GM23338 (cell line): ENCODE measurements around the gene DNAL4. TPM values are rescaled to one million over a fixed set of nuclear protein-coding genes. Genes with fewer than 3 reads are reported as not detected.

ENCODE experiments used
- ATAC-seq: fragments of 200-7000 bp; cut with Tn5 transposase; 3 replicates; pipeline ENCODE4 v1.9.1; 2020
- DNase-seq: peaks from one replicate; pipeline ENCODE4 v3.0.0-alpha.2; 2015; ENCODE audit warnings: low spot score
- H2AFZ ChIP-seq: fragments of 200-600 bp; sonication (generic); 2 replicates; pipeline ENCODE4 v1.8.0; 2016; ENCODE audit warnings: antibody characterized with exemption, mild to moderate bottlenecking, moderate library complexity
- H3F3A ChIP-seq: fragments of 200-600 bp; sonication (generic); replicated peaks from 2 replicates; pipeline ENCODE4 v1.8.0; 2017; ENCODE audit warnings: antibody characterized with exemption, mixed run types, low read depth
- H3K27ac ChIP-seq: fragments of 200-600 bp; sonication (generic); 2 replicates; pipeline ENCODE4 v1.6.1; 2016; ENCODE audit warnings: low read depth
- H3K27me3 ChIP-seq: fragments of 200-600 bp; sonication (generic); 2 replicates; pipeline ENCODE4 v1.8.0; 2016; ENCODE audit warnings: mild to moderate bottlenecking, mixed run types, moderate library complexity; ENCODE audit not compliant: insufficient read depth
- H3K36me3 ChIP-seq: fragments of 200-600 bp; sonication (generic); 2 replicates; pipeline ENCODE4 v1.8.0; 2016; ENCODE audit warnings: mild to moderate bottlenecking; ENCODE audit not compliant: insufficient read depth
- H3K4me1 ChIP-seq: fragments of 200-600 bp; sonication (generic); 2 replicates; pipeline ENCODE4 v1.8.0; 2016; ENCODE audit warnings: mild to moderate bottlenecking, moderate library complexity; ENCODE audit not compliant: insufficient read depth
- H3K4me2 ChIP-seq: fragments of 200-600 bp; sonication (generic); 2 replicates; pipeline ENCODE4 v1.7.1; 2017; ENCODE audit warnings: mixed run types
- H3K4me3 ChIP-seq: fragments of 200-600 bp; sonication (generic); 2 replicates; pipeline ENCODE4 v1.6.1; 2016; ENCODE audit warnings: mixed run types
- H3K79me2 ChIP-seq: fragments of 200-600 bp; sonication (generic); replicated peaks from 2 replicates; pipeline ENCODE4 v1.8.0; 2017; ENCODE audit warnings: mild to moderate bottlenecking; ENCODE audit not compliant: insufficient read depth
- H3K9me2 ChIP-seq: fragments of 200-600 bp; sonication (generic); 2 replicates; pipeline ENCODE4 v1.8.0; 2017; ENCODE audit not compliant: insufficient read depth
- H4K20me1 ChIP-seq: fragments of 200-600 bp; sonication (generic); replicated peaks from 2 replicates; pipeline ENCODE4 v1.8.0; 2017; ENCODE audit warnings: mild to moderate bottlenecking; ENCODE audit not compliant: insufficient read depth
- H3K27ac Mint-ChIP-seq: 2 replicates; pipeline ENCODE4 v1.8.0; 2020; ENCODE audit warnings: inconsistent platforms, mild to moderate bottlenecking, moderate library complexity, mixed read lengths
- H3K27me3 Mint-ChIP-seq: 3 replicates; pipeline ENCODE4 v1.8.0; 2022; ENCODE audit warnings: low read depth, mild to moderate bottlenecking, moderate library complexity, mixed read lengths, inconsistent platforms; ENCODE audit not compliant: insufficient read depth, poor library complexity
- H3K36me3 Mint-ChIP-seq: 3 replicates; pipeline ENCODE4 v1.8.0; 2021; ENCODE audit warnings: low read depth, mild to moderate bottlenecking, inconsistent platforms, moderate library complexity, mixed read lengths
- H3K4me1 Mint-ChIP-seq: 3 replicates; pipeline ENCODE4 v1.8.0; 2020; ENCODE audit warnings: mild to moderate bottlenecking, inconsistent platforms, mixed read lengths
- H3K4me3 Mint-ChIP-seq: 3 replicates; pipeline ENCODE4 v1.8.0; 2021; ENCODE audit warnings: moderate library complexity, mild to moderate bottlenecking, inconsistent platforms, mixed read lengths
- H3K9me3 Mint-ChIP-seq: 3 replicates; pipeline ENCODE4 v1.8.0; 2020; ENCODE audit warnings: moderate library complexity, mild to moderate bottlenecking, inconsistent platforms, mixed read lengths
- CREB1 ChIP-seq: fragments of 250-450 bp; sonication (Bioruptor Pico); IDR thresholded peaks from 2 replicates; pipeline ENCODE4 v1.5.0; 2020; ENCODE audit warnings: low read depth, mild to moderate bottlenecking, moderate library complexity
- EZH2 ChIP-seq: fragments of 200-600 bp; sonication (generic); IDR thresholded peaks from one replicate; pipeline ENCODE4 v1.8.0; 2017; ENCODE audit warnings: antibody characterized with exemption, mild to moderate bottlenecking, low read depth; ENCODE audit not compliant: unreplicated experiment
- EZH2phosphoT487 ChIP-seq: fragments of 200-600 bp; sonication (generic); IDR thresholded peaks from one replicate; pipeline ENCODE4 v1.8.1; 2018; ENCODE audit warnings: antibody characterized with exemption; ENCODE audit not compliant: unreplicated experiment
- JUNB ChIP-seq: IDR thresholded peaks from one replicate; pipeline ENCODE4 v1.6.1; 2016; ENCODE audit warnings: antibody characterized with exemption; ENCODE audit not compliant: unreplicated experiment
- NANOG ChIP-seq: IDR thresholded peaks from 2 replicates; pipeline ENCODE4 v1.6.1; 2016; ENCODE audit warnings: antibody characterized with exemption, borderline replicate concordance
- POLR2AphosphoS5 ChIP-seq: IDR thresholded peaks from 2 replicates; pipeline ENCODE4 v1.6.1; 2016; ENCODE audit warnings: antibody characterized with exemption, low read depth
- STAT1 ChIP-seq: IDR thresholded peaks from one replicate; pipeline ENCODE4 v1.6.1; 2016; ENCODE audit warnings: antibody characterized with exemption; ENCODE audit not compliant: unreplicated experiment
- ZNF114 ChIP-seq: fragments of 250-450 bp; sonication (Bioruptor Pico); IDR thresholded peaks from 2 replicates; pipeline ENCODE4 v1.5.0; 2020; ENCODE audit warnings: mild to moderate bottlenecking, moderate library complexity
- ZNF331 ChIP-seq: fragments of 250-450 bp; sonication (Bioruptor Pico); IDR thresholded peaks from 2 replicates; pipeline ENCODE4 v1.5.0; 2020; ENCODE audit warnings: low read depth, mild to moderate bottlenecking, moderate library complexity
- polyA plus RNA-seq: library from polyadenylated mRNA; unstranded; fragments of >200 nt; fragmentation: Nextera tagmentation; extraction: Ambion mirVana; gene quantifications from 2 replicates; pipeline ENCODE4 v1.2.1, GENCODE V29; 2016
- total RNA-seq: library from RNA; depleted of rRNA; stranded (reverse); fragments of >200 nt; shearing (Covaris generic); gene quantifications from 2 replicates; pipeline ENCODE4 v1.2.3, GENCODE V29; 2014
- TF ChIP-seq, protein P1 (sequence below), 2 experiments: fragments of 200-600 bp in 1 of 2; sonication (generic) in 1 of 2; conservative IDR thresholded peaks; 2 replicates each; pipeline versions ENCODE4 v1.5.1 to v1.6.1; 2016 to 2017; ENCODE audit warnings: antibody characterized with exemption in 2 of 2, low read depth in 2 of 2, mild to moderate bottlenecking in 2 of 2, moderate library complexity in 1 of 2
- TF ChIP-seq, protein P2 (sequence below): IDR thresholded peaks from one replicate; pipeline ENCODE4 v1.6.1; 2018; ENCODE audit warnings: antibody characterized with exemption; ENCODE audit not compliant: unreplicated experiment
- TF ChIP-seq, protein P3 (sequence below): IDR thresholded peaks from 2 replicates; pipeline ENCODE4 v1.6.1; 2016; ENCODE audit warnings: antibody characterized with exemption
- TF ChIP-seq, protein P4 (sequence below): fragments of 250-450 bp; sonication (Bioruptor Pico); IDR thresholded peaks from 2 replicates; pipeline ENCODE4 v1.5.0; 2020; ENCODE audit warnings: mild to moderate bottlenecking, moderate library complexity

DNAL4 gene
- total and polyA plus RNA-seq, 2 experiments from 2014 or later = 9.3 to 10.0 TPM

DNA sequence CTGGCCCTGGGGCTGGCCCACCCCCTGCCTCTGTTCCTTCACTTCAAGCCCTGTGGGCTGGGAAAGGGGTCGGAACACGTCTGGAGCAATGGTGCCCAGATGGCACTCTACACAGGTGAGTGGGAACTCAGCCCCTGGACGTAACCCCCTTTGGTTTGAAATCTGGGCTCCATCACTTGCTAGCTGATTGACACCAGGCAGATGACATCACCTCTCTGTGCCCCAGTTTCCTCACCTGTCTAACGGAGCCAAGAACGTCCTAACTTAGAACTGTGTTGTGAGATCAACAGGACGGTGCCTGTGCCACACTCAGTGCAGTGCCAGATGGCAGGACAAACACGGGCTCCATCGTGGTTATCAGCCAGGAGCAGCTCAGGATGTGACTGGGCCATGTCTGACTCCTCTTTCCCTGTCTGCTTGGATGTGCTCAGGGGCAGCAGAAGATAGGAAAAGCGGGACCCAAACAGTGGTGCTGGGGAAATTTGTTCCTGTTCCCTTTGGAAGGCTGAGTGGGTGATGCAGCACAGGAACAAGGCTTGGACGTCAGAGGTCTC, 25.5 kb upstream of the DNAL4 start:
- Mint-ChIP-seq H3K4me3 (no peak overlapping the region), H3K36me3 (no peaks in the 10 kb centered on the region), H3K27ac (no peak overlapping the region), H3K9me3 (no peaks in the 10 kb centered on the region), H3K4me1 (peaks cover 4% of the 10 kb centered on the region), H3K27me3 (peaks cover 14% of the 10 kb centered on the region)
- Histone ChIP-seq H3K27me3 (no peaks in the 10 kb centered on the region), H3K4me1 (no peaks in the 10 kb centered on the region), H3K27ac (no peak overlapping the region), H3K4me2 (no peak overlapping the region), H3F3A (no peaks in the 10 kb centered on the region), H3K79me2 (no peaks in the 10 kb centered on the region), H3K4me3 (no peak overlapping the region), H4K20me1 (no peaks in the 10 kb centered on the region; the same call in 1 of the 2 replicates), H2AFZ (no peak overlapping the region), H3K9me2 (no peaks in the 10 kb centered on the region), H3K36me3 (no peaks in the 10 kb centered on the region)
- TF ChIP-seq, protein P1, sequence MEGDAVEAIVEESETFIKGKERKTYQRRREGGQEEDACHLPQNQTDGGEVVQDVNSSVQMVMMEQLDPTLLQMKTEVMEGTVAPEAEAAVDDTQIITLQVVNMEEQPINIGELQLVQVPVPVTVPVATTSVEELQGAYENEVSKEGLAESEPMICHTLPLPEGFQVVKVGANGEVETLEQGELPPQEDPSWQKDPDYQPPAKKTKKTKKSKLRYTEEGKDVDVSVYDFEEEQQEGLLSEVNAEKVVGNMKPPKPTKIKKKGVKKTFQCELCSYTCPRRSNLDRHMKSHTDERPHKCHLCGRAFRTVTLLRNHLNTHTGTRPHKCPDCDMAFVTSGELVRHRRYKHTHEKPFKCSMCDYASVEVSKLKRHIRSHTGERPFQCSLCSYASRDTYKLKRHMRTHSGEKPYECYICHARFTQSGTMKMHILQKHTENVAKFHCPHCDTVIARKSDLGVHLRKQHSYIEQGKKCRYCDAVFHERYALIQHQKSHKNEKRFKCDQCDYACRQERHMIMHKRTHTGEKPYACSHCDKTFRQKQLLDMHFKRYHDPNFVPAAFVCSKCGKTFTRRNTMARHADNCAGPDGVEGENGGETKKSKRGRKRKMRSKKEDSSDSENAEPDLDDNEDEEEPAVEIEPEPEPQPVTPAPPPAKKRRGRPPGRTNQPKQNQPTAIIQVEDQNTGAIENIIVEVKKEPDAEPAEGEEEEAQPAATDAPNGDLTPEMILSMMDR (conservative IDR thresholded peaks at IDR 0.05; ENCODE audit: low read depth in 2 of 2) = no peak
- TF ChIP-seq, protein P2, sequence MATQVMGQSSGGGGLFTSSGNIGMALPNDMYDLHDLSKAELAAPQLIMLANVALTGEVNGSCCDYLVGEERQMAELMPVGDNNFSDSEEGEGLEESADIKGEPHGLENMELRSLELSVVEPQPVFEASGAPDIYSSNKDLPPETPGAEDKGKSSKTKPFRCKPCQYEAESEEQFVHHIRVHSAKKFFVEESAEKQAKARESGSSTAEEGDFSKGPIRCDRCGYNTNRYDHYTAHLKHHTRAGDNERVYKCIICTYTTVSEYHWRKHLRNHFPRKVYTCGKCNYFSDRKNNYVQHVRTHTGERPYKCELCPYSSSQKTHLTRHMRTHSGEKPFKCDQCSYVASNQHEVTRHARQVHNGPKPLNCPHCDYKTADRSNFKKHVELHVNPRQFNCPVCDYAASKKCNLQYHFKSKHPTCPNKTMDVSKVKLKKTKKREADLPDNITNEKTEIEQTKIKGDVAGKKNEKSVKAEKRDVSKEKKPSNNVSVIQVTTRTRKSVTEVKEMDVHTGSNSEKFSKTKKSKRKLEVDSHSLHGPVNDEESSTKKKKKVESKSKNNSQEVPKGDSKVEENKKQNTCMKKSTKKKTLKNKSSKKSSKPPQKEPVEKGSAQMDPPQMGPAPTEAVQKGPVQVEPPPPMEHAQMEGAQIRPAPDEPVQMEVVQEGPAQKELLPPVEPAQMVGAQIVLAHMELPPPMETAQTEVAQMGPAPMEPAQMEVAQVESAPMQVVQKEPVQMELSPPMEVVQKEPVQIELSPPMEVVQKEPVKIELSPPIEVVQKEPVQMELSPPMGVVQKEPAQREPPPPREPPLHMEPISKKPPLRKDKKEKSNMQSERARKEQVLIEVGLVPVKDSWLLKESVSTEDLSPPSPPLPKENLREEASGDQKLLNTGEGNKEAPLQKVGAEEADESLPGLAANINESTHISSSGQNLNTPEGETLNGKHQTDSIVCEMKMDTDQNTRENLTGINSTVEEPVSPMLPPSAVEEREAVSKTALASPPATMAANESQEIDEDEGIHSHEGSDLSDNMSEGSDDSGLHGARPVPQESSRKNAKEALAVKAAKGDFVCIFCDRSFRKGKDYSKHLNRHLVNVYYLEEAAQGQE = no peak
- TF ChIP-seq, protein P3, sequence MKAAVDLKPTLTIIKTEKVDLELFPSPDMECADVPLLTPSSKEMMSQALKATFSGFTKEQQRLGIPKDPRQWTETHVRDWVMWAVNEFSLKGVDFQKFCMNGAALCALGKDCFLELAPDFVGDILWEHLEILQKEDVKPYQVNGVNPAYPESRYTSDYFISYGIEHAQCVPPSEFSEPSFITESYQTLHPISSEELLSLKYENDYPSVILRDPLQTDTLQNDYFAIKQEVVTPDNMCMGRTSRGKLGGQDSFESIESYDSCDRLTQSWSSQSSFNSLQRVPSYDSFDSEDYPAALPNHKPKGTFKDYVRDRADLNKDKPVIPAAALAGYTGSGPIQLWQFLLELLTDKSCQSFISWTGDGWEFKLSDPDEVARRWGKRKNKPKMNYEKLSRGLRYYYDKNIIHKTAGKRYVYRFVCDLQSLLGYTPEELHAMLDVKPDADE = no peak
- TF ChIP-seq ZNF331 (CRISPR knock-in tag) = no peak
- TF ChIP-seq CREB1 (CRISPR knock-in tag) = no peak
- TF ChIP-seq JUNB = no peak
- TF ChIP-seq EZH2 = no peak
- no peak for TF ChIP-seq ZNF114 (CRISPR knock-in tag)
- no peak for TF ChIP-seq STAT1
- no peak for TF ChIP-seq EZH2phosphoT487
- no peak for TF ChIP-seq NANOG
- TF ChIP-seq POLR2AphosphoS5 = no peak
- TF ChIP-seq, protein P4, sequence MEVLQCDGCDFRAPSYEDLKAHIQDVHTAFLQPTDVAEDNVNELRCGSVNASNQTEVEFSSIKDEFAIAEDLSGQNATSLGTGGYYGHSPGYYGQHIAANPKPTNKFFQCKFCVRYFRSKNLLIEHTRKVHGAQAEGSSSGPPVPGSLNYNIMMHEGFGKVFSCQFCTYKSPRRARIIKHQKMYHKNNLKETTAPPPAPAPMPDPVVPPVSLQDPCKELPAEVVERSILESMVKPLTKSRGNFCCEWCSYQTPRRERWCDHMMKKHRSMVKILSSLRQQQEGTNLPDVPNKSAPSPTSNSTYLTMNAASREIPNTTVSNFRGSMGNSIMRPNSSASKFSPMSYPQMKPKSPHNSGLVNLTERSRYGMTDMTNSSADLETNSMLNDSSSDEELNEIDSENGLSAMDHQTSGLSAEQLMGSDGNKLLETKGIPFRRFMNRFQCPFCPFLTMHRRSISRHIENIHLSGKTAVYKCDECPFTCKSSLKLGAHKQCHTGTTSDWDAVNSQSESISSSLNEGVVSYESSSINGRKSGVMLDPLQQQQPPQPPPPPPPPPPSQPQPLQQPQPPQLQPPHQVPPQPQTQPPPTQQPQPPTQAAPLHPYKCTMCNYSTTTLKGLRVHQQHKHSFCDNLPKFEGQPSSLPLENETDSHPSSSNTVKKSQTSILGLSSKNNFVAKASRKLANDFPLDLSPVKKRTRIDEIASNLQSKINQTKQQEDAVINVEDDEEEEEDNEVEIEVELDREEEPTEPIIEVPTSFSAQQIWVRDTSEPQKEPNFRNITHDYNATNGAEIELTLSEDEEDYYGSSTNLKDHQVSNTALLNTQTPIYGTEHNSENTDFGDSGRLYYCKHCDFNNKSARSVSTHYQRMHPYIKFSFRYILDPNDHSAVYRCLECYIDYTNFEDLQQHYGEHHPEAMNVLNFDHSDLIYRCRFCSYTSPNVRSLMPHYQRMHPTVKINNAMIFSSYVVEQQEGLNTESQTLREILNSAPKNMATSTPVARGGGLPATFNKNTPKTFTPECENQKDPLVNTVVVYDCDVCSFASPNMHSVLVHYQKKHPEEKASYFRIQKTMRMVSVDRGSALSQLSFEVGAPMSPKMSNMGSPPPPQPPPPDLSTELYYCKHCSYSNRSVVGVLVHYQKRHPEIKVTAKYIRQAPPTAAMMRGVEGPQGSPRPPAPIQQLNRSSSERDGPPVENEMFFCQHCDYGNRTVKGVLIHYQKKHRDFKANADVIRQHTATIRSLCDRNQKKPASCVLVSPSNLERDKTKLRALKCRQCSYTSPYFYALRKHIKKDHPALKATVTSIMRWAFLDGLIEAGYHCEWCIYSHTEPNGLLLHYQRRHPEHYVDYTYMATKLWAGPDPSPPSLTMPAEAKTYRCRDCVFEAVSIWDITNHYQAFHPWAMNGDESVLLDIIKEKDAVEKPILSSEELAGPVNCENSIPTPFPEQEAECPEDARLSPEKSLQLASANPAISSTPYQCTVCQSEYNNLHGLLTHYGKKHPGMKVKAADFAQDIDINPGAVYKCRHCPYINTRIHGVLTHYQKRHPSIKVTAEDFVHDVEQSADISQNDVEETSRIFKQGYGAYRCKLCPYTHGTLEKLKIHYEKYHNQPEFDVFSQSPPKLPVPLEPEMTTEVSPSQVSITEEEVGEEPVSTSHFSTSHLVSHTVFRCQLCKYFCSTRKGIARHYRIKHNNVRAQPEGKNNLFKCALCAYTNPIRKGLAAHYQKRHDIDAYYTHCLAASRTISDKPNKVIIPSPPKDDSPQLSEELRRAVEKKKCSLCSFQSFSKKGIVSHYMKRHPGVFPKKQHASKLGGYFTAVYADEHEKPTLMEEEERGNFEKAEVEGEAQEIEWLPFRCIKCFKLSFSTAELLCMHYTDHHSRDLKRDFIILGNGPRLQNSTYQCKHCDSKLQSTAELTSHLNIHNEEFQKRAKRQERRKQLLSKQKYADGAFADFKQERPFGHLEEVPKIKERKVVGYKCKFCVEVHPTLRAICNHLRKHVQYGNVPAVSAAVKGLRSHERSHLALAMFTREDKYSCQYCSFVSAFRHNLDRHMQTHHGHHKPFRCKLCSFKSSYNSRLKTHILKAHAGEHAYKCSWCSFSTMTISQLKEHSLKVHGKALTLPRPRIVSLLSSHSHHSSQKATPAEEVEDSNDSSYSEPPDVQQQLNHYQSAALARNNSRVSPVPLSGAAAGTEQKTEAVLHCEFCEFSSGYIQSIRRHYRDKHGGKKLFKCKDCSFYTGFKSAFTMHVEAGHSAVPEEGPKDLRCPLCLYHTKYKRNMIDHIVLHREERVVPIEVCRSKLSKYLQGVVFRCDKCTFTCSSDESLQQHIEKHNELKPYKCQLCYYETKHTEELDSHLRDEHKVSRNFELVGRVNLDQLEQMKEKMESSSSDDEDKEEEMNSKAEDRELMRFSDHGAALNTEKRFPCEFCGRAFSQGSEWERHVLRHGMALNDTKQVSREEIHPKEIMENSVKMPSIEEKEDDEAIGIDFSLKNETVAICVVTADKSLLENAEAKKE (CRISPR knock-in tag) = no peak
- no peak for DNase-seq
- no peak for ATAC-seq
